Neural progenitor cell (in vitro differentiated cells): ENCODE data around the gene RPS18. TPM values are rescaled to one million over a fixed set of nuclear protein-coding genes. Genes with fewer than 3 reads are reported as not detected.

ENCODE experiments used
- DNase-seq: peaks from one replicate; pipeline ENCODE4 v3.0.0-alpha.2; 2016; ENCODE audit warnings: low spot score
- H2AFZ ChIP-seq: fragments of 200-600 bp; sonication (generic); replicated peaks from 2 replicates; pipeline ENCODE4 v1.6.1; 2016; ENCODE audit warnings: antibody characterized with exemption
- H3F3A ChIP-seq: fragments of 200-600 bp; sonication (generic); 2 replicates; pipeline ENCODE4 v1.6.1; 2016; ENCODE audit warnings: antibody characterized with exemption, low read depth
- H3K27ac ChIP-seq: fragments of 200-600 bp; sonication (generic); 2 replicates; pipeline ENCODE4 v1.5.1; 2016; ENCODE audit warnings: mild to moderate bottlenecking
- H3K27me3 ChIP-seq: fragments of 200-600 bp; sonication (generic); 2 replicates; pipeline ENCODE4 v1.6.1; 2016; ENCODE audit warnings: mild to moderate bottlenecking, moderate library complexity
- H3K36me3 ChIP-seq: fragments of 200-600 bp; sonication (generic); 2 replicates; pipeline ENCODE4 v1.5.1; 2016
- H3K4me1 ChIP-seq: fragments of 200-600 bp; sonication (generic); 2 replicates; pipeline ENCODE4 v1.6.1; 2016; ENCODE audit warnings: mixed run types
- H3K4me2 ChIP-seq: fragments of 200-600 bp; sonication (generic); 2 replicates; pipeline ENCODE4 v1.6.1; 2016
- H3K4me3 ChIP-seq: fragments of 200-600 bp; sonication (generic); 2 replicates; pipeline ENCODE4 v1.5.1; 2016
- H3K79me2 ChIP-seq: fragments of 200-600 bp; sonication (generic); 2 replicates; pipeline ENCODE4 v1.6.1; 2016; ENCODE audit warnings: low read depth
- H3K9ac ChIP-seq: fragments of 200-600 bp; sonication (generic); 2 replicates; pipeline ENCODE4 v1.6.1; 2016
- H3K9me3 ChIP-seq: fragments of 200-600 bp; sonication (generic); 2 replicates; pipeline ENCODE4 v1.5.1; 2016; ENCODE audit warnings: low read depth
- H4K20me1 ChIP-seq: fragments of 200-600 bp; sonication (generic); 2 replicates; pipeline ENCODE4 v1.6.1; 2016; ENCODE audit warnings: low read depth
- H3K27ac Mint-ChIP-seq: 3 replicates; pipeline ENCODE4 v1.8.0; 2021; ENCODE audit warnings: mixed read lengths
- H3K27me3 Mint-ChIP-seq: 2 replicates; pipeline ENCODE4 v1.8.0; 2022; ENCODE audit warnings: low read depth, mild to moderate bottlenecking, inconsistent platforms, moderate library complexity, mixed read lengths; ENCODE audit not compliant: insufficient read depth
- H3K36me3 Mint-ChIP-seq: 3 replicates; pipeline ENCODE4 v1.8.0; 2021; ENCODE audit warnings: mixed read lengths
- H3K4me1 Mint-ChIP-seq: 3 replicates; pipeline ENCODE4 v1.8.0; 2021; ENCODE audit warnings: mixed read lengths
- H3K4me3 Mint-ChIP-seq: 3 replicates; pipeline ENCODE4 v1.8.0; 2021; ENCODE audit warnings: mild to moderate bottlenecking, moderate library complexity, mixed read lengths
- H3K9me3 Mint-ChIP-seq: 3 replicates; pipeline ENCODE4 v1.8.0; 2020; ENCODE audit warnings: mixed read lengths
- EZH2 ChIP-seq: fragments of 200-600 bp; sonication (generic); IDR thresholded peaks from 2 replicates; pipeline ENCODE4 v1.6.1; 2017; ENCODE audit warnings: antibody characterized with exemption, mild to moderate bottlenecking, moderate library complexity
- EZH2phosphoT487 ChIP-seq: fragments of 200-600 bp; sonication (generic); IDR thresholded peaks from 2 replicates; pipeline ENCODE4 v1.6.1; 2017; ENCODE audit warnings: antibody characterized with exemption
- total RNA-seq: library from RNA; depleted of rRNA; stranded (reverse); fragments of >200 nt; gene quantifications from 2 replicates; pipeline ENCODE4 v1.2.3, GENCODE V29; 2015; ENCODE audit warnings: low replicate concordance
- TF ChIP-seq, protein P1 (sequence below): fragments of 200-600 bp; sonication (generic); IDR thresholded peaks from 2 replicates; pipeline ENCODE4 v1.5.1; 2017; ENCODE audit warnings: antibody characterized with exemption, mild to moderate bottlenecking

RPS18 gene
- total RNA-seq, 1 donor from 2014 or later, result 4,663 TPM

DNA sequence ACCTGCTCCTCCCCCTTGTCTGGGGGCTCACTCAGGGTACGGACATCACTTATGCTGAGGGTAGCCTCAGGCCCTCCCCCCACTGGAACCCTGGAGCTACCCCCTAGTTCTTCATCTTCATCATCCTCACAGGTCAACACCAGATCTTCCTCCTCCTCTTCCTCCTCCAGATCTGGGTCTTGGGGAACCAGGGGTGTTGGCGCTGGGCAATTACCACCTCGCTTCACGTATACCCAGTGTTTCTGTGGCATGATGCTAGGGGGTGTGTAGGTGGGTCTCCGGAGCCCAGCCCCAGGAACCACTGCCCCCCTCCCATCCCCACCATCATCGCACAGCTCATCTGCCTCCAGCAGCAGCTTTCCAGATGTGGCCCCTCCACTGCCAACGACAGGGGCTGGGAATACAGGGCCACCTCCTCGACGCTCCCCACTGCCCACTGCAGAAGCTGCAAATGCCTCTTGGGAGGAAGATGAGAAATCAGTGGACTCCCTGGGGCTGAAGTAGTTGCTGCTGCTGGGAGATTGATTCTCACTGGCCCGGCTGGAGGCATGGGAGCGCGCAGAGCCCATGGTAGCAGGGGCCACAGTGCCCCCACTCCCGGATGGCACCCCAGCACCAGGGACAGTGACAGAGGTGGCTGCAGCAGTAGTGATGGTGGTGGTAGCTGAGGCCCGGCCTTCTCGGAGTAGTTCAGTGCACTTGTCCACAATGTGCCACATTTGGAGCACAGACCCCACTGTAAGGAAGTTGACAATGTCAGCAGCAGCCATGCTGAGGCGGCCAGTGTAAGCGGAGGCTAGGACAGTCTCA lies 44.1 kb downstream of the RPS18 start:
- Histone ChIP-seq H3K4me2 (no peak overlapping the region), H3K4me1 (peaks cover 26% of the 10 kb centered on the region), H3F3A (peaks cover 70% of the 10 kb centered on the region), H3K27ac (no peak overlapping the region), H4K20me1 (peaks cover 27% of the 10 kb centered on the region), H3K4me3 (no peak overlapping the region), H3K9ac (no peak overlapping the region), H3K79me2 (peaks cover 24% of the 10 kb centered on the region), H3K9me3 (no peaks in the 10 kb centered on the region), H2AFZ (no peak overlapping the region), H3K36me3 (no peaks in the 10 kb centered on the region), H3K27me3 (peaks cover 25% of the 10 kb centered on the region)
- H3K27me3 Mint-ChIP-seq, result peaks cover 14% of the 10 kb centered on the region
- peaks cover 65% of the 10 kb centered on the region for H3K4me1 Mint-ChIP-seq
- H3K36me3 Mint-ChIP-seq, result peaks cover 24% of the 10 kb centered on the region
- DNase-seq, result no peak
- no peak overlapping the region for H3K27ac Mint-ChIP-seq
- H3K9me3 Mint-ChIP-seq, result no peaks in the 10 kb centered on the region
- TF ChIP-seq EZH2 (no peak), EZH2phosphoT487 (no peak)
- TF ChIP-seq, protein P1, sequence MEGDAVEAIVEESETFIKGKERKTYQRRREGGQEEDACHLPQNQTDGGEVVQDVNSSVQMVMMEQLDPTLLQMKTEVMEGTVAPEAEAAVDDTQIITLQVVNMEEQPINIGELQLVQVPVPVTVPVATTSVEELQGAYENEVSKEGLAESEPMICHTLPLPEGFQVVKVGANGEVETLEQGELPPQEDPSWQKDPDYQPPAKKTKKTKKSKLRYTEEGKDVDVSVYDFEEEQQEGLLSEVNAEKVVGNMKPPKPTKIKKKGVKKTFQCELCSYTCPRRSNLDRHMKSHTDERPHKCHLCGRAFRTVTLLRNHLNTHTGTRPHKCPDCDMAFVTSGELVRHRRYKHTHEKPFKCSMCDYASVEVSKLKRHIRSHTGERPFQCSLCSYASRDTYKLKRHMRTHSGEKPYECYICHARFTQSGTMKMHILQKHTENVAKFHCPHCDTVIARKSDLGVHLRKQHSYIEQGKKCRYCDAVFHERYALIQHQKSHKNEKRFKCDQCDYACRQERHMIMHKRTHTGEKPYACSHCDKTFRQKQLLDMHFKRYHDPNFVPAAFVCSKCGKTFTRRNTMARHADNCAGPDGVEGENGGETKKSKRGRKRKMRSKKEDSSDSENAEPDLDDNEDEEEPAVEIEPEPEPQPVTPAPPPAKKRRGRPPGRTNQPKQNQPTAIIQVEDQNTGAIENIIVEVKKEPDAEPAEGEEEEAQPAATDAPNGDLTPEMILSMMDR, result no peak
- peak overlapping the region; percentile 86 for H3K4me3 Mint-ChIP-seq

DNA sequence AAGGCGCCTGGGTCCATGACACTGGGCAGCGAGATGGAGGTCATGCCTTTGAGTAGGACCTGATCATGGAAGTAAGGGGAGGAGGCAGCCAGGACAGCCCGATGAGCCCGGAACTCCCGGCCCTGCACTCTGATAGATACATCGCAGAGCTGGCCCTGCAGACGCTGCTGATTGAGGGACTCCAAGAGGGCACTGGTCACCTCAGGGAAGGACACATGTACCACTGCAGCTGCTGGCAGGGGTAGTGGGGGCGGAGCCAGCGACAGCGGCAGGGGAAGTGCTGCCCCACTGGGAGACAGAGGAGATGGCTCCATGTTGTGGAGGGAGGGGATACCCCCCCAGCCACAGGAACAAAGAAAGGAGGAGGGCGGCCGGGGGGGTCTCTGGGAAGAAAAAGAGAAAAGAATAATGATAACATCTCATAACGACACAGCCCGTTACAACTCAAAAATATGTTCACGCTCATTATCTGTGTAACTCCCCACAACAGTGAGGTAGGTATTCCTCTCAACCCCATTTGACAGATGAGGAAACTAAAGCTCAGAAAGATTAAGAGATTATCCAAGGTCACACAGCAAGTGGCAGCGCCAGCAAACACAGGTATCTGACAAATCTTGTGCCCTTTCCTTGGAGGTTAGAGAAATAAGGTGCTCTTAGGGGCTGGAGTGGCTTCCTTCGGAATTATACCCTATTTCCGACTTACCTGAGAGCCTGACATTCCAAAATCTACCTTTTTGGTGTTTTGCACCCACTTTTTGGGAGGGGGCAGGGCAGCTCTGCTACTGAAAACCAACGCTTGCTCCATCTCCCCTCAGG lies 44.9 kb downstream of the RPS18 start:
- peak; percentile 26 for DNase-seq
- Histone ChIP-seq H3K9me3 (no peaks in the 10 kb centered on the region), H3F3A (peaks cover 70% of the 10 kb centered on the region), H3K79me2 (peaks cover 32% of the 10 kb centered on the region), H3K9ac (no peak overlapping the region), H3K27me3 (peaks cover 23% of the 10 kb centered on the region), H4K20me1 (peaks cover 27% of the 10 kb centered on the region), H3K4me3 (peak overlapping the region; percentile 77), H3K4me2 (peak overlapping the region; percentile 65), H3K36me3 (no peaks in the 10 kb centered on the region), H3K4me1 (peaks cover 34% of the 10 kb centered on the region), H2AFZ (no peak overlapping the region), H3K27ac (no peak overlapping the region)
- Mint-ChIP-seq H3K27me3 (peaks cover 11% of the 10 kb centered on the region), H3K36me3 (peaks cover 24% of the 10 kb centered on the region), H3K4me1 (peaks cover 67% of the 10 kb centered on the region), H3K4me3 (peak overlapping the region; percentile 86), H3K27ac (no peak overlapping the region), H3K9me3 (no peaks in the 10 kb centered on the region)
- TF ChIP-seq, protein P1, result no peak
- TF ChIP-seq EZH2phosphoT487 (no peak), EZH2 (no peak)

DNA sequence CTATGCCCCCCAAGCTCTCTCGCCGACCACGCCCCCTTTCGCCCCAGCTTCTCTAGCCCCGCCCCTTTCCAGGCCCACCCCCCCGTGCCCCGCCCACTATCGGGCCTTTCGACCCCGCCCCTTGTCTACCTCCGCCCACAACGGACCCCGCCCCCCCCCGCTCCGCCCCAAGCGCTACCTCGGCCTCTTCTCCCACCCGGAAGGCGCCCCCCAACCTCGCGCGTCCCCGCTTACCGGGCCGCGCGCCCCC lies 45.5 kb downstream of the RPS18 start:
- Mint-ChIP-seq H3K4me1 (peaks cover 67% of the 10 kb centered on the region), H3K36me3 (peaks cover 24% of the 10 kb centered on the region), H3K9me3 (no peaks in the 10 kb centered on the region), H3K4me3 (peak overlapping the region; percentile 86), H3K27me3 (peaks cover 10% of the 10 kb centered on the region), H3K27ac (no peak overlapping the region)
- no peak for DNase-seq
- no peak overlapping the region for H3K9ac ChIP-seq
- H3F3A ChIP-seq, result peaks cover 67% of the 10 kb centered on the region
- H3K4me2 ChIP-seq, result peak overlapping the region; percentile 65
- H4K20me1 ChIP-seq, result peaks cover 23% of the 10 kb centered on the region
- no peaks in the 10 kb centered on the region for H3K36me3 ChIP-seq
- no peaks in the 10 kb centered on the region for H3K9me3 ChIP-seq
- H3K27me3 ChIP-seq, result peaks cover 17% of the 10 kb centered on the region
- H2AFZ ChIP-seq, result no peak overlapping the region
- H3K79me2 ChIP-seq, result peaks cover 38% of the 10 kb centered on the region
- TF ChIP-seq EZH2phosphoT487 (no peak), EZH2 (no peak)
- H3K27ac ChIP-seq, result peak overlapping the region; percentile 65
- peak overlapping the region; percentile 77 for H3K4me3 ChIP-seq
- H3K4me1 ChIP-seq, result peaks cover 31% of the 10 kb centered on the region
